ENCODE data around the gene LOXL1. TPM values are rescaled to one million over a fixed set of nuclear protein-coding genes. Genes with fewer than 3 reads are reported as not detected.

The LOXL1 gene
- polyA plus RNA-seq, 3 donors from 2014 or later: 0.98 to 1.1 TPM; not detected in 1

- Mint-ChIP-seq H3K27ac (no peak overlapping the region), H3K4me3 (no peak overlapping the region), H3K36me3 (no peaks in the 10 kb centered on the region), H3K27me3 (ENCODE audit: low read depth in 3 of 3) (peaks cover 0 to 8% (median 4%) of the 10 kb centered on the region in 3 donors), H3K9me3 (no peaks in the 10 kb centered on the region), H3K4me1 (peaks cover 0 to 12% of the 10 kb centered on the region in 2 donors)
- no peak for DNase-seq
Measured at GRCh38 chr15:73922186-73923151, 3.8 kb upstream of the LOXL1 start.

GRCh38 chr15:73923156-73923487 is 3.1 kb upstream of the LOXL1 start:
- no peak overlapping the region for H3K27ac Mint-ChIP-seq
- H3K9me3 Mint-ChIP-seq: no peaks in the 10 kb centered on the region
- DNase-seq: no peak
- H3K4me1 Mint-ChIP-seq: peaks cover 3 to 16% of the 10 kb centered on the region in 2 donors
- H3K4me3 Mint-ChIP-seq: no peak overlapping the region
- H3K36me3 Mint-ChIP-seq: no peaks in the 10 kb centered on the region
- H3K27me3 Mint-ChIP-seq (ENCODE audit: low read depth in 3 of 3): peaks cover 3 to 9% (median 5%) of the 10 kb centered on the region in 3 donors

- DNase-seq: no peak
- H3K36me3 Mint-ChIP-seq: no peaks in the 10 kb centered on the region
- H3K9me3 Mint-ChIP-seq: no peaks in the 10 kb centered on the region
- H3K4me1 Mint-ChIP-seq: peaks cover 6 to 18% of the 10 kb centered on the region in 2 donors
- peak overlapping the region in 2 of 6 donors; percentile 51 to 78 for H3K27ac Mint-ChIP-seq
- peak overlapping the region in 3 of 5 donors; percentile 23 to 57 (median 27) for H3K4me3 Mint-ChIP-seq
- peaks cover 5 to 12% (median 7%) of the 10 kb centered on the region in 3 donors for H3K27me3 Mint-ChIP-seq (ENCODE audit: low read depth in 3 of 3)
Measured at GRCh38 chr15:73923488-73924164, 2.6 kb upstream of the LOXL1 start.

GRCh38 chr15:73924171-73924921 is 1.9 kb upstream of the LOXL1 start:
- DNase-seq: peak in 1 of 3 donors; percentile 22
- H3K4me1 Mint-ChIP-seq: peaks cover 6 to 20% of the 10 kb centered on the region in 2 donors

GRCh38 chr15:73925848-73926218 is 429 bp upstream of the LOXL1 start:
- no peaks in the 10 kb centered on the region for H3K9me3 Mint-ChIP-seq
- DNase-seq: no peak
- H3K4me3 Mint-ChIP-seq: peak overlapping the region; percentile 49 to 84 (median 59)
- H3K36me3 Mint-ChIP-seq: no peaks in the 10 kb centered on the region
- H3K4me1 Mint-ChIP-seq: peaks cover 6 to 17% of the 10 kb centered on the region in 2 donors
- peak overlapping the region in 2 of 6 donors; percentile 8 to 57 for H3K27ac Mint-ChIP-seq
- H3K27me3 Mint-ChIP-seq (ENCODE audit: low read depth in 3 of 3): peaks cover 11 to 14% (median 12%) of the 10 kb centered on the region in 3 donors

More at GRCh38 chr15:73924171-73924921, 1.9 kb upstream of the LOXL1 start:
- Mint-ChIP-seq H3K9me3 (no peaks in the 10 kb centered on the region), H3K4me3 (peak overlapping the region in 1 of 5 donors; percentile 57), H3K36me3 (no peaks in the 10 kb centered on the region), H3K27me3 (ENCODE audit: low read depth in 3 of 3) (peaks cover 8 to 12% (median 12%) of the 10 kb centered on the region in 3 donors), H3K27ac (peak overlapping the region in 3 of 6 donors; percentile 51 to 78 (median 77))

GRCh38 chr15:73927003-73927475 is 777 bp downstream of the LOXL1 start:
- Mint-ChIP-seq H3K27me3 (ENCODE audit: low read depth in 3 of 3) (peaks cover 11 to 17% (median 12%) of the 10 kb centered on the region in 3 donors), H3K27ac (no peak overlapping the region), H3K36me3 (no peaks in the 10 kb centered on the region), H3K9me3 (no peaks in the 10 kb centered on the region), H3K4me3 (peak overlapping the region in 3 of 5 donors; percentile 32 to 62 (median 46)), H3K4me1 (peaks cover 6 to 17% of the 10 kb centered on the region in 2 donors)
- peak; percentile 13 to 41 (median 19) for DNase-seq

- Mint-ChIP-seq H3K4me1 (peaks cover 6 to 17% of the 10 kb centered on the region in 2 donors), H3K4me3 (peak overlapping the region; percentile 59 to 74 (median 66)), H3K27ac (no peak overlapping the region), H3K9me3 (no peaks in the 10 kb centered on the region), H3K27me3 (ENCODE audit: low read depth in 3 of 3) (peaks cover 11 to 17% (median 12%) of the 10 kb centered on the region in 3 donors), H3K36me3 (no peaks in the 10 kb centered on the region)
- DNase-seq: peak; percentile 40 to 67 (median 49)
Measured at GRCh38 chr15:73927476-73928240, 1.4 kb downstream of the LOXL1 start.

- H3K27me3 Mint-ChIP-seq (ENCODE audit: low read depth in 3 of 3): peaks cover 11 to 16% (median 12%) of the 10 kb centered on the region in 3 donors
- peaks cover 6 to 17% of the 10 kb centered on the region in 2 donors for H3K4me1 Mint-ChIP-seq
- no peak overlapping the region for H3K27ac Mint-ChIP-seq
- H3K36me3 Mint-ChIP-seq: no peaks in the 10 kb centered on the region
- no peaks in the 10 kb centered on the region for H3K9me3 Mint-ChIP-seq
- H3K4me3 Mint-ChIP-seq: peak overlapping the region; percentile 59 to 74 (median 66)
- no peak for DNase-seq
Measured at GRCh38 chr15:73928241-73928579, 1.9 kb downstream of the LOXL1 start.

GRCh38 chr15:73928971-73929627 is 2.8 kb downstream of the LOXL1 start:
- peak overlapping the region; percentile 3 to 46 (median 14) for H3K4me3 Mint-ChIP-seq
- H3K4me1 Mint-ChIP-seq: peaks cover 6 to 14% of the 10 kb centered on the region in 2 donors
- DNase-seq: no peak
- H3K9me3 Mint-ChIP-seq: no peaks in the 10 kb centered on the region
- H3K27ac Mint-ChIP-seq: no peak overlapping the region
- peaks cover 11 to 13% (median 12%) of the 10 kb centered on the region in 3 donors for H3K27me3 Mint-ChIP-seq (ENCODE audit: low read depth in 3 of 3)
- no peaks in the 10 kb centered on the region for H3K36me3 Mint-ChIP-seq

GRCh38 chr15:73930371-73930770 is 4.1 kb downstream of the LOXL1 start:
- peaks cover 6 to 13% of the 10 kb centered on the region in 2 donors for H3K4me1 Mint-ChIP-seq
- H3K27me3 Mint-ChIP-seq (ENCODE audit: low read depth in 3 of 3): peaks cover 12 to 13% (median 13%) of the 10 kb centered on the region in 3 donors
- H3K27ac Mint-ChIP-seq: no peak overlapping the region
- H3K4me3 Mint-ChIP-seq: no peak overlapping the region
- H3K36me3 Mint-ChIP-seq: no peaks in the 10 kb centered on the region
- no peaks in the 10 kb centered on the region for H3K9me3 Mint-ChIP-seq
- no peak for DNase-seq

GRCh38 chr15:73930790-73931281 is 4.6 kb downstream of the LOXL1 start:
- H3K27me3 Mint-ChIP-seq (ENCODE audit: low read depth in 3 of 3): peaks cover 10 to 13% (median 10%) of the 10 kb centered on the region in 3 donors
- H3K27ac Mint-ChIP-seq: no peak overlapping the region
- no peaks in the 10 kb centered on the region for H3K9me3 Mint-ChIP-seq
- DNase-seq: no peak
- H3K4me3 Mint-ChIP-seq: no peak overlapping the region
- peaks cover 6 to 8% of the 10 kb centered on the region in 2 donors for H3K4me1 Mint-ChIP-seq
- H3K36me3 Mint-ChIP-seq: no peaks in the 10 kb centered on the region

GRCh38 chr15:73931441-73931840 is 5.2 kb downstream of the LOXL1 start:
- Mint-ChIP-seq H3K9me3 (no peaks in the 10 kb centered on the region), H3K36me3 (no peaks in the 10 kb centered on the region), H3K4me3 (no peak overlapping the region), H3K4me1 (peaks cover 6 to 8% of the 10 kb centered on the region in 2 donors), H3K27ac (no peak overlapping the region), H3K27me3 (ENCODE audit: low read depth in 3 of 3) (peaks cover 8 to 13% (median 9%) of the 10 kb centered on the region in 3 donors)
- no peak for DNase-seq
